Brain microvascular endothelial cell (primary cell): ENCODE measurements around the gene C1GALT1.

ENCODE experiments used
- DNase-seq: peaks from one replicate; pipeline ENCODE4 v3.0.0-alpha.2; 2020
- H3K27ac ChIP-seq: fragments of 250-450 bp; sonication (Bioruptor Pico); 2 replicates; pipeline ENCODE4 v1.5.1; 2020; ENCODE audit warnings: mild to moderate bottlenecking, moderate library complexity
- H3K27me3 ChIP-seq: fragments of 250-450 bp; sonication (Bioruptor Pico); replicated peaks from 2 replicates; pipeline ENCODE4 v1.5.1; 2020; ENCODE audit warnings: mild to moderate bottlenecking
- H3K36me3 ChIP-seq: fragments of 250-450 bp; sonication (Bioruptor Pico); replicated peaks from 2 replicates; pipeline ENCODE4 v1.5.1; 2020; ENCODE audit warnings: mild to moderate bottlenecking
- H3K4me3 ChIP-seq: 2 replicates; pipeline ENCODE4 v1.5.1; 2011; ENCODE audit warnings: low read depth, mild to moderate bottlenecking, control low read depth, low read length, moderate library complexity
- CTCF ChIP-seq: IDR thresholded peaks from 2 replicates; pipeline ENCODE4 v1.5.1; 2011; ENCODE audit warnings: low read depth, mild to moderate bottlenecking, moderate library complexity, low read length, control low read depth, inconsistent platforms; ENCODE audit errors: missing control alignments
- in situ Hi-C: cut with HindIII; loops from 2 replicates; pipeline ENCODE4 v1.10.0; 2017; ENCODE audit warnings: low sequenced_read_pairs, low pct_ligation_motif_present

Gene C1GALT1

GRCh38 chr7:7177044-7177517 is 5.3 kb upstream of the C1GALT1 start:
- no peaks in the 10 kb centered on the region for H3K36me3 ChIP-seq
- H3K27me3 ChIP-seq: no peaks in the 10 kb centered on the region
- no peak for TF ChIP-seq CTCF
- peak overlapping the region; percentile 92 for H3K27ac ChIP-seq
- in situ Hi-C loops: no loop called here
- peak; percentile 64 for DNase-seq
- H3K4me3 ChIP-seq: no peak overlapping the region

- in situ Hi-C loops: no loop called here
- H3K27ac ChIP-seq: no peak overlapping the region
- H3K4me3 ChIP-seq: no peak overlapping the region
- no peaks in the 10 kb centered on the region for H3K27me3 ChIP-seq
- no peak for TF ChIP-seq CTCF
- H3K36me3 ChIP-seq: no peaks in the 10 kb centered on the region
- no peak for DNase-seq
Measured at GRCh38 chr7:7178081-7178480, 4.3 kb upstream of the C1GALT1 start.

- in situ Hi-C loops: no loop called here
- no peak for TF ChIP-seq CTCF
- DNase-seq: no peak
Measured at GRCh38 chr7:7178906-7179305, 3.4 kb upstream of the C1GALT1 start.

GRCh38 chr7:7180725-7181449 is 1.5 kb upstream of the C1GALT1 start:
- Histone ChIP-seq H3K27ac (no peak overlapping the region), H3K4me3 (no peak overlapping the region)

More at GRCh38 chr7:7178906-7179305, 3.4 kb upstream of the C1GALT1 start:
- Histone ChIP-seq H3K4me3 (no peak overlapping the region), H3K27ac (no peak overlapping the region), H3K36me3 (no peaks in the 10 kb centered on the region), H3K27me3 (no peaks in the 10 kb centered on the region)

GRCh38 chr7:7181519-7182155 is 707 bp upstream of the C1GALT1 start:
- peak overlapping the region; percentile 60 for H3K27ac ChIP-seq
- DNase-seq: no peak
- H3K27me3 ChIP-seq: no peaks in the 10 kb centered on the region
- in situ Hi-C loops: no loop called here
- peak overlapping the region; percentile 63 for H3K4me3 ChIP-seq
- TF ChIP-seq CTCF: no peak
- H3K36me3 ChIP-seq: no peaks in the 10 kb centered on the region

More at GRCh38 chr7:7180725-7181449, 1.5 kb upstream of the C1GALT1 start:
- no peaks in the 10 kb centered on the region for H3K36me3 ChIP-seq
- no peak for TF ChIP-seq CTCF
- DNase-seq: no peak
- H3K27me3 ChIP-seq: no peaks in the 10 kb centered on the region
- in situ Hi-C loops: no loop called here
